Breast epithelium (tissue), 3 donors: ENCODE data around the gene PPRC1.

ENCODE experiments used
- CTCF ChIP-seq, 3 donors: fragments of 450-650 bp; IDR thresholded peaks; one replicate each; pipeline ENCODE4 v1.5.1; 2016 to 2017; ENCODE audit warnings: antibody characterized with exemption in 3 of 3, mild to moderate bottlenecking in 3 of 3, moderate library complexity in 3 of 3
- POLR2A ChIP-seq: fragments of 450-650 bp; IDR thresholded peaks from one replicate; pipeline ENCODE4 v1.6.1; 2016; ENCODE audit warnings: antibody characterized with exemption, mild to moderate bottlenecking, moderate library complexity
- POLR2AphosphoS5 ChIP-seq, 3 donors: sonication (generic); formaldehyde crosslinking; IDR thresholded peaks; one replicate each; pipeline ENCODE4 v1.6.1; 2017; ENCODE audit warnings: antibody characterized with exemption in 3 of 3

GRCh38 chr10:102083541-102083940, 49.3 kb upstream of the PPRC1 start:
- TF ChIP-seq POLR2A (no peak), CTCF (IDR thresholded peaks at IDR 0.05) (no peak), POLR2AphosphoS5 (IDR thresholded peaks at IDR 0.05) (no peak)
